Activated CD4-positive, alpha-beta T cell treated with anti-CD3 and anti-CD28 coated beads, Interleukin-2, amount 10 ng/mL, durations not matched to agents 7 days and 5 days (primary cell): Measurements from ENCODE around the gene TIMM17B. TPM values are rescaled to one million over a fixed set of nuclear protein-coding genes. Genes with fewer than 3 reads are reported as not detected.

Source experiments
- CTCF ChIA-PET: fragments of 350-600 bp; sonication (Branson Sonifier 250); formaldehyde crosslinking; loops from one replicate; lab custom pipeline; 2021; ENCODE audit warnings: antibody characterized with exemption; lab: Charles Lee
- POLR2A ChIA-PET: fragments of 350-600 bp; sonication (Branson Sonifier 250); formaldehyde crosslinking; loops from one replicate; lab custom pipeline; 2021; ENCODE audit warnings: antibody characterized with exemption; lab: Charles Lee
- DNase-seq: peaks from one replicate; pipeline ENCODE4 v3.0.0-alpha.2; 2020
- H3K27ac Mint-ChIP-seq: one replicate; pipeline ENCODE4 v1.8.0; 2021; ENCODE audit warnings: mild to moderate bottlenecking, moderate library complexity, mixed read lengths
- H3K27me3 Mint-ChIP-seq: one replicate; pipeline ENCODE4 v1.8.0; 2021; ENCODE audit warnings: mixed read lengths
- H3K36me3 Mint-ChIP-seq: one replicate; pipeline ENCODE4 v1.8.0; 2021; ENCODE audit warnings: low read depth, mixed read lengths
- H3K4me1 Mint-ChIP-seq: one replicate; pipeline ENCODE4 v1.8.0; 2021; ENCODE audit warnings: mixed read lengths
- H3K4me3 Mint-ChIP-seq: one replicate; pipeline ENCODE4 v1.8.0; 2021; ENCODE audit warnings: mild to moderate bottlenecking, moderate library complexity, mixed read lengths
- H3K9me3 Mint-ChIP-seq: one replicate; pipeline ENCODE4 v1.8.0; 2021; ENCODE audit warnings: mixed read lengths
- total RNA-seq, 2 experiments: library from RNA; stranded (reverse); gene quantifications; one replicate each; pipeline ENCODE4 v1.2.3, GENCODE V29; 2021

Gene TIMM17B
- total RNA-seq, 2 experiments from 2014 or later: 39.9 to 45.8 TPM

DNA sequence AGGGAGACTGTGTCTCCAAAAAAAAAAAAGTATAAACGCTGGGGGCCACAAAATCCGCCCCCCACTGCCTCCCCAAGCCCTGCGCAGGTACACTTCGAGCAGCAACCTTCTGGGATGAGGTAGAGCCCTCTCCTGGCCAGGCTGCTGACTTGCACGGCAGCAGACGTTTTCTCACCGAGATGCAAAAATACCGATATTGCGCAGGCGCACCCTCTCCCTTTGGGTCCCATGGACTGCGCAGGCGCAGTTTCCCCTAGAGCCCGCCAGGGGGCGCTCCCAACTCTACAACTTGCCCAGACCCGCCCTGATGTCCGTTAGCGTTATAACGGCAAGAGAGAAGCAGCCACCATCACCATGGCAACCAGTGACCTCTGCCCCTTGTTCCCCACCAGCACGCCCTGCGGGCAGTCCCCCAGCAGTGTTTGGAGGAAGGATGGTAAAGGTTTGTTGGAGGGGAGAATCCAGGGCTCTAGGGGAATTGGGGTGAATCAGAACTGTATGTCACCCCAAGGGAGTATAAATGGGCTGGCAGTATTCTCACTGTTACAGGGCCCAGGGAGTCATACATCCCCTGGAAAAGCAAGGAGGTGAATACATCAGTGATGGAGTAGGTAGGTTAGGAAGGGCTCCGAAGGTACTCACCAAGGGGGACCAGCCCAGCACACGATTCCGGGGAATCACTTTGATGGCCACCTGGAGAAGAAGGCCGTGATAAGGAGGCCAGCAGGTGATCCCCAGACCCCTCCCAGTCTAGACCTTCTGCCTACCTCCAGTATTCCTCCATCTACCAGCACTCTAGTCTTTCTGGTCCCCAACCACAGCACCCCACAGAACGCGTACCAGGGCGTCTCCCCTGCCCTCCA is 19.8 kb upstream of the TIMM17B start:
- peaks cover 58% of the 10 kb centered on the region for H3K36me3 Mint-ChIP-seq

DNA sequence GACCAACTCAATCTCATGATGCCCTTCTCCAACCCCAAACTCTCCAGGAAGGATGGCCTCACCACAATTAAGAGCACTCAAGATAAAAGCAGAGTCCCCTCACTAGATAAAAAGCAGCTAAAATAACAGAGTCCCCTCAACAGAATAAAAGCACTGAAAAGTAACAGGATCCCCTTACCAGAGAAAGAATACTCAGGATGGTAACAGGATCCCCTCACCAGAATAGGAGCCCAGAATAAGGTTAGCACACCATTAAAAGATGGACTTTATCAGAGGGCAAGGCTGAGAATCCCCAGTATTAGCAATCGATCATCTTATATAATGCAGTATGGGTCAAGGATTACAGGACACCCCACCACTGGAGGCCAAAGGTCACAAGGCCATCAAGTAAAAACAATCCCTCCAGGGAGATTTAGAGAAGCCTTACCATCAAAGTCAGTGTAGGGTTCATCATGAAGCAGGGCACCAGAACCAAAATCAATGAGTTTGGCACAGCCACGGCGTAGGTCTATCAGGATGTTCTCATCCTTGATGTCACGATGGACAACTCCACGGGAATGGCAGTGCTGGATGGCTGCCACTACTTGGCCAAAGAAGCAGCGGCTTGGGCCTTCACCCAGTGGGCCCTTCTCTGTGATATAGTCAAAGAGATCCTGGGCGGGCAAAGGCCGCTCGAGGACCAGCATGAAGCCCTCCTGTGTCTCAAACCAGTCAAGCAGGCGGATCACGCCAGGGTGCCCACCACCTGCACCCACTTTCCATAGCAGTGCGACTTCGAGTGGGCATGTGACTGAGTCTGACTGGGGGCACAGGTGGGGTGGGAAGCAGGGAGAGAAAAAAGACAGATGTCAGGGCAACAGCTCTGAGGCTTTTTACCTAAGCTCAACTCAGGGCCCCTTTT is 17.3 kb upstream of the TIMM17B start:
- ChIA-PET CTCF (interaction anchor here (1.0 kb wide), 1 partner anchor 12 kb away, joined by 3 read pairs; no protein-coding TSS in a partner anchor), POLR2A (interaction anchor here (1.2 kb wide), 1 partner anchor 27 kb away, joined by 3 read pairs; no protein-coding TSS in a partner anchor)
- Mint-ChIP-seq H3K9me3 (no peaks in the 10 kb centered on the region), H3K4me3 (peak overlapping the region; percentile 99), H3K4me1 (peaks cover 56% of the 10 kb centered on the region), H3K27me3 (no peaks in the 10 kb centered on the region), H3K36me3 (peaks cover 57% of the 10 kb centered on the region), H3K27ac (peak overlapping the region; percentile 55)
- DNase-seq: no peak

More for the DNA sequence above, 19.8 kb upstream of the TIMM17B start:
- peak; percentile 92 for DNase-seq
- ChIA-PET CTCF (interaction anchor here (0.7 to 4.8 kb wide), 3 partner anchors 11 to 21 kb away, joined by 3 to 16 read pairs (median 5); no protein-coding TSS in a partner anchor), POLR2A (interaction anchor here (0.6 kb wide), 1 partner anchor 20 kb away, joined by 3 read pairs; no protein-coding TSS in a partner anchor)
- Mint-ChIP-seq H3K27me3 (no peaks in the 10 kb centered on the region), H3K27ac (peak overlapping the region; percentile 98), H3K9me3 (no peaks in the 10 kb centered on the region), H3K4me1 (peaks cover 57% of the 10 kb centered on the region), H3K4me3 (peak overlapping the region; percentile 99)

DNA sequence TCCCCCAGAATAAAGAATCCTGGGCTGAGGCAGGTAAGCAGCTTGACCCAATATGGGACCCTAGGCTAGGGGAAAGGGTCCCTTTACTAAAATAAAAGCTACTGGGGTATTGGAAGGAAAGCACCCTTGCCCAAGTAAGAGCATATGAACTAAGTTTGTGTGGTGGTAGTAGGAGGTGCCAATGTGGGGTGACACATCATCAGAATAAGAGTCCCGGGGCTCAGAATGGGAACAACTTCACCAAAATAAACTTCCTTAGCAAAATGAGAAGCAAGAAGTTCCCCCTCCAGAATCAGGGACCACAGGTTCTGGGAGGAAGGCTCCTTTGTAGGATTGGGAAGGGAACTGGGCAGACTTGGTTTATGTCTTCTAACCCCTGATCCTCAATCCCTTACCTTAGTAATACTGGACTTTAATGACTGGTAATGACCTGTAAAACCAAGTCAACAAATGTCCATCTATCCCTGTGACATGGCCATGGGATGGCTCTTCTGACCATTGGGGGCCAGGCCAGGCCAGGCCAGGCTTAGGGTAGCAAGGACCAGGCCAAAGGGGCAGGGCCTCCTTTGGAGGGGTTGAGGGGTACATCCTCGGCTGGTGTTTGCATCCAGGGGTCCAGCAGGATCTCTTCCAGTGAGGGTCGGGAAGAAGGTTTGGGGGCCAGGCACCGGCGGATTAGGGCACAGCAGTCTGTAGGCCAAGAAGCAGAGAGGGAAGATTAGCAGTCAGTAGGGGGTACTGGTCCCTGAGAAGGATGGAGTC is 16.2 kb upstream of the TIMM17B start:
- Mint-ChIP-seq H3K9me3 (no peaks in the 10 kb centered on the region), H3K4me1 (peaks cover 52% of the 10 kb centered on the region), H3K36me3 (peaks cover 57% of the 10 kb centered on the region), H3K4me3 (peak overlapping the region; percentile 99), H3K27ac (peak overlapping the region; percentile 73), H3K27me3 (no peaks in the 10 kb centered on the region)
- ChIA-PET CTCF (no interaction called here), POLR2A (no interaction called here)
- no peak for DNase-seq

DNA sequence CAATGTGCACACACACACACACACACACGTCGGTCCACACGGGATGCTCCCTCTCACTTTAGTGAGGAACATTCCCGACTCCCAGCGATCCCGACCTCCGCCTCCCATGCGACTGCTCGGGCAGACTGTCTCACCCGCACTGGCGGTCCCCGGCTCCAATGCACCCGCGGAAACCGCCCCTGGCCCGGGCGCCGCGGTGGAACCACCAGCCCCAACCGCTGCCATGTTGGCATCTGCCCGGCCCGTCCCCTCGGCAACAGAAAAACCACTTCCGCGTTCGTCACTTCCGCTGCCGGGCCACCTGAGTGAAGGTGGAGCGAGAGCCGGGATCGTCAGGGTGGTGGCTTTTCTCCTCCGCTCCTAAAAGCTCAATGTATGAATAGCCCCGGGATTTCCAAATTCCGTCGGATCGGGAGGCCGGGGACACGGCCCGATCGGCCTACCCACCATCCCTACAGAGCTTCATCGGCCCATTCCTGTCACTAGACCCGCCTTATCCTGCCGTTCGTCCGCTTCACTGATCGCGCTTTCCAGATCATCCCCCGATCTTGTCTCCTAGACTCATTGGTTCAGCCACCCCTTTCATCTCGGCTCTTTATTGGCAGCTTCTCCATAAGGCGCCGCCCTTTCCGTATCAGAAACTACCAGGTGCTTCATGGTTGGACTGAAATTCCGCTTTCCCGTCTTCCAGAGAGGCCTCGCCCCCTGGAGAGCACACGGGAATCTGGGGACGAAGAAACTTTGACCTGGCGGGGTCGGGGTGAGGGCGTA is 14.0 kb upstream of the TIMM17B start, which contains the start of gene SLC35A2:
SLC35A2 (minus strand) TSS at position 235 of the 771 bp plus-strand sequence; CDS start at position 225, 10 bp downstream.
- Mint-ChIP-seq H3K27me3 (no peaks in the 10 kb centered on the region), H3K4me1 (peaks cover 50% of the 10 kb centered on the region), H3K27ac (peak within 1 kb of the TSS; percentile 91), H3K9me3 (no peaks in the 10 kb centered on the region), H3K36me3 (peaks cover 39% of the 10 kb centered on the region), H3K4me3 (peak within 1 kb of the TSS; percentile 82)
- DNase-seq: peak; percentile 90
- POLR2A ChIA-PET: interaction anchor here (0.6 to 2.3 kb wide), 8 partner anchors 14 to 255 kb away, joined by 3 to 6 read pairs (median 4); partner anchors contain the start of genes PQBP1 and TIMM17B
- CTCF ChIA-PET: interaction anchor here (0.6 to 1.1 kb wide), 2 partner anchors 29 to 221 kb away, joined by 3 read pairs; no protein-coding TSS in a partner anchor

DNA sequence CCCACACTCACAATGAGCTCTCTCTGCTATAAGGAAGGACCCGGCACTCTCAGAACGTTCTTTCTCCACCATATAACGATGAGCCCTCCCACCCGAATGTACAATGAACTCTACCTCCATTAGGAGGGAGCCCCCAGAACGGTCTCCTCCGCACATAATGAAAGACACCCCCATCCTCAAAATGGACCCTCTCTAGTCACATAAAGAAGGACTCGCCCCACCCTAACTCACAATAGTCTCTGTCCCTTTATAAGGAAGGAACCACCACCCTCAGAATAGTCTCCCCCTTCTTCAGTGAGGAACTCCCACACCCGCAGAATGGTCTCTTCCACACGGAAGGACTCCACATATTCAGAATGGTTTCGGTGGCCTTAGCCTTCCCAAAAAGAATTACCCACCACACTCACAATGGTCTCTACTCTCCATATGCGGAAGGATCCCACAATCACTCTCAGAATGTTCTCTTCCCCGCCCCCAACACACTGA is 13.4 kb upstream of the TIMM17B start:
- Mint-ChIP-seq H3K36me3 (peaks cover 33% of the 10 kb centered on the region), H3K27me3 (no peaks in the 10 kb centered on the region), H3K9me3 (no peaks in the 10 kb centered on the region), H3K27ac (peak overlapping the region; percentile 91), H3K4me3 (peak overlapping the region; percentile 82), H3K4me1 (peaks cover 50% of the 10 kb centered on the region)
- ChIA-PET POLR2A (interaction anchor here (1.1 to 2.3 kb wide), 3 partner anchors 13 to 26 kb away, joined by 5 to 6 read pairs (median 6); partner anchors contain the start of genes PQBP1 and TIMM17B), CTCF (no interaction called here)
- no peak for DNase-seq

DNA sequence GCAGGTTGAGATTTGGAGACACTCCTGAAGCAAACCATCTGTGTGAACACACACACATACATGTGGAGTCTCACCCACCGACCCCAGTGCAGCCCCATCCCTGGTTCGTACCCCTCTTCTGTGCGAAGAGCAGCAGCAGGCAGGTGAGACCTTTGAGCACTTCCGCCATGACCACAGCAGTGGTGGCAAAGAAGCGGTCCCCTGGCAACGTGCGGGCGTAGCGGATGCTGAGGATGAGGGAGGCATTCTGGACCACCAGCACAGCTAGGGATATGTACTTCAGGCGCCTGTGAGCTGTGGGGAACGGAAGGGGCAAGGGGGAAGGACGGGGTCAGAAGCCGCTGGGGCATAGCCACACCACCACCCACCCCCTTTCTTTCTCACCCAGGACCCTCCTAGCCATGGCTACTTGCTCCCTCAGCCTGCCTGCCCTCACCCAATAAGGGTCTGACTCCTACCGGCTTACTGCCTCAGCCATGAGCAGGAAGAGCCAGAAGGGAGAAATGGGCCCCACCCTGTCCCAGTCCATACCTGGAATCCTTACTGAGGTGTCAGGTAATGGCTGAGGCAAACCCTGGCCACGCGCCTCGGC is 12.2 kb upstream of the TIMM17B start:
- H3K36me3 Mint-ChIP-seq: peaks cover 23% of the 10 kb centered on the region
- H3K4me3 Mint-ChIP-seq: no peak overlapping the region
- POLR2A ChIA-PET: no interaction called here
- peaks cover 43% of the 10 kb centered on the region for H3K4me1 Mint-ChIP-seq
- no peaks in the 10 kb centered on the region for H3K27me3 Mint-ChIP-seq
- no peak for DNase-seq
- CTCF ChIA-PET: no interaction called here
- no peaks in the 10 kb centered on the region for H3K9me3 Mint-ChIP-seq
- no peak overlapping the region for H3K27ac Mint-ChIP-seq

DNA sequence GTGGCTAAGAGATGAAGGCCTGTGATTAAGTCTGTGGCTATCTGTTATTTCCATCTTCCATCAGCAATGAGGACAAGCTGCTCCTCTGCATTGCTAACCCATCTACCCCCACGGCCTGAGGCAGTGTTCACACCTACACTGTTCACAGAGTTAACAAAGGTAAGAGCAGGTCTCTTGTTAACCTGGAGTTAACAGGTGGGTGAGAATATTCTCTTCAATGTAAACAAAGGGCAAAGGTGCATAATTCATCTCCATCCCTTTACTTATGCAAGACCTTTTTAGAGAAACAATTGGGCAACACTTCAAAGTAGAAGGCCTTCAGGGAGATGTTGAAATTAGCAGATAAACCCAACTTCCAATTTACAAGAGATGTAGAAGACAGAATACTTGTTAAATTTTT is 11.0 kb upstream of the TIMM17B start:
- CTCF ChIA-PET: no interaction called here

DNA sequence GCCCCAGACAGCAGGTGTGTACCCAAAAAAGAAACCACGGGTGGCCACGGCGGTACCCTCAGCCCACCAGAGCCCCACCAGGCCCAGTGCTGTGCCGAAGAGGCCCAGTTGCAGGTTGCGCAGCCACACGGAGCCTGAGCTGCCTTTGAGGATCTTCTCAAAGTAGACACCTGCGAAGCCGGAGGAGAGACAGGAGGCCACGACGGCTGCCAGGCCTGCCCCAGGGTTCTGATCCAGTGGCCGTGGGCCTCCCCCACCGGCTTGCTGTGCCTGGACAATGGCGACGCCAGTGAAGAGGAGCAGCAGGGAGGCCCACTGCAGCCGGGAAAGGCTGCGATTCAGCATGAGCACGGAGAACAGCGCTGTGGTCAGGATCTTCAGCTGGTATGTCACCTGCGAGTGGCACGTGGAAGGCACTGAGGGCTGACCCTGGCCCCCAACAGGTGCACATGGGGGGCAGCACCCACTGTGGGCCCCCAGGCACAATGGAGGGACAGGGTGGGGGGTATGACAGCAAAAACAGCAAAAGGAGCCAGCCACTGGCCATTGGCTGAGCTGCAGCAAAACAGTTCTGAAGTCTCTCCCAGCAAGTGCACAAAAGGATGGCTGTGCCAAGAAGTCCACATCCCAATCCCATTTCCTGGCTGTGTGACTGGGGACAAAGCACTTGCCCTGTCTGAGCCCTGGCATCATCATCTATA is 7.7 kb upstream of the TIMM17B start:
- Mint-ChIP-seq H3K4me3 (no peak overlapping the region), H3K4me1 (peaks cover 2% of the 10 kb centered on the region), H3K27ac (no peak overlapping the region), H3K9me3 (no peaks in the 10 kb centered on the region), H3K36me3 (peaks cover 13% of the 10 kb centered on the region), H3K27me3 (no peaks in the 10 kb centered on the region)
- CTCF ChIA-PET: interaction anchor here (1.0 kb wide), 1 partner anchor 41 kb away, joined by 3 read pairs; no protein-coding TSS in a partner anchor
- no peak for DNase-seq
- POLR2A ChIA-PET: no interaction called here

More for the DNA sequence above, 11.0 kb upstream of the TIMM17B start:
- no peak for DNase-seq
- Mint-ChIP-seq H3K27ac (no peak overlapping the region), H3K27me3 (no peaks in the 10 kb centered on the region), H3K4me3 (no peak overlapping the region), H3K36me3 (peaks cover 16% of the 10 kb centered on the region), H3K4me1 (peaks cover 32% of the 10 kb centered on the region), H3K9me3 (no peaks in the 10 kb centered on the region)
- POLR2A ChIA-PET: no interaction called here

DNA sequence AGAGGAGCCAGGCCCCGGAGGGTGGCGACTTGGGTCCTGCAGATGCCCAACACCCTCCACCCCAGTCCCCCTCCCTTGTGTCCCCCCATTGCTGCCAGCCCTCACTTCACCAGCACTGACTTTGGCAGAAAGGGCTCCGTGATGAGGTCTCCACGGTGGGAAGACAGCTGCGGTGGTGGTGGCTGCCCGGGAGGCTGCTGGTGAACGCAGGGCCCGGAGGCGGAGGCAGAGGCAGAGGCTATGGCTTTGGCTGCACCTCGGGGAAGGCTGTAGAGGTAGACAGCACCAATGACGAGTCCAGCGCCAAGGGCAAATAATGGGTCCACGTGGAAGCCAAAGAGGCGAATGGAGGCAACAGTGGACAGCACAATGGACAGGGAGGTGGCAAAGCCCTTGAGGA is 7.1 kb upstream of the TIMM17B start:
- no peaks in the 10 kb centered on the region for H3K27me3 Mint-ChIP-seq

DNA sequence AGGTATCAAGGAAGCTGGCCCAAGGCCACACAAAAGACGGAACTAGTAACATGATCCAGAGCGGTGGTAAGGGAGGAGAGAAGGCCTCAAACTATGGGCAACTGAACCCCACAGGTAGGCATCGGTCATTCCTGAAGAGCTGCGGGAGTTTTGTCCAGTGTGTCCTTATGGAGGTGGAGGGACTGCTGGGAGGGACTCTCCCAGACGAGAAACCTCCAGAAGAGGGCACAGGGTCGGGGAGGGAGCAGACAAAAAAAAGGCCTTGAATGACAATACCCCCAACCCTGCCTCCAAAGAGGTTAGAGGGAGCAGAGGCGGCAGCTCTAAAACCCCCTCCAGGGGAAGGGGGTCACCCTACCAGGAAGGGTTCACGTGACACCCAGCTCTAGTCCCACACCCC is 6.6 kb upstream of the TIMM17B start:
- DNase-seq: no peak
- H3K9me3 Mint-ChIP-seq: no peaks in the 10 kb centered on the region
- peaks cover 18% of the 10 kb centered on the region for H3K36me3 Mint-ChIP-seq
- H3K27ac Mint-ChIP-seq: no peak overlapping the region
- CTCF ChIA-PET: interaction anchor here (1.1 kb wide), 1 partner anchor 12 kb away, joined by 4 read pairs; no protein-coding TSS in a partner anchor
- no peaks in the 10 kb centered on the region for H3K4me1 Mint-ChIP-seq
- no peak overlapping the region for H3K4me3 Mint-ChIP-seq
- H3K27me3 Mint-ChIP-seq: no peaks in the 10 kb centered on the region
- POLR2A ChIA-PET: no interaction called here

More for the DNA sequence above, 7.1 kb upstream of the TIMM17B start:
- H3K4me1 Mint-ChIP-seq: no peaks in the 10 kb centered on the region
- peaks cover 15% of the 10 kb centered on the region for H3K36me3 Mint-ChIP-seq
- no peak overlapping the region for H3K4me3 Mint-ChIP-seq
- H3K27ac Mint-ChIP-seq: no peak overlapping the region
- DNase-seq: no peak
- H3K9me3 Mint-ChIP-seq: no peaks in the 10 kb centered on the region
- CTCF ChIA-PET: interaction anchor here (1.1 kb wide), 1 partner anchor 12 kb away, joined by 4 read pairs; no protein-coding TSS in a partner anchor
- POLR2A ChIA-PET: no interaction called here
